ENCODE data around the gene DOCK8.
A peak's percentile ranks its signal among the peaks of the same experiment; 100 is the strongest.

Gene DOCK8

GRCh38 chr9:362561-363273 lies 148.1 kb downstream of the DOCK8 start:
- Mint-ChIP-seq H3K4me3 (peak overlapping the region in 1 of 3 experiments; percentile 15), H3K27ac (peak overlapping the region in 1 of 3 experiments; percentile 7), H3K9me3 (no peaks in the 10 kb centered on the region), H3K36me3 (ENCODE audit: low read depth) (no peaks in the 10 kb centered on the region), H3K4me1 (peaks cover 38% of the 10 kb centered on the region), H3K27me3 (ENCODE audit: low read depth) (peaks cover 8% of the 10 kb centered on the region)
- TF ChIP-seq, protein P1, sequence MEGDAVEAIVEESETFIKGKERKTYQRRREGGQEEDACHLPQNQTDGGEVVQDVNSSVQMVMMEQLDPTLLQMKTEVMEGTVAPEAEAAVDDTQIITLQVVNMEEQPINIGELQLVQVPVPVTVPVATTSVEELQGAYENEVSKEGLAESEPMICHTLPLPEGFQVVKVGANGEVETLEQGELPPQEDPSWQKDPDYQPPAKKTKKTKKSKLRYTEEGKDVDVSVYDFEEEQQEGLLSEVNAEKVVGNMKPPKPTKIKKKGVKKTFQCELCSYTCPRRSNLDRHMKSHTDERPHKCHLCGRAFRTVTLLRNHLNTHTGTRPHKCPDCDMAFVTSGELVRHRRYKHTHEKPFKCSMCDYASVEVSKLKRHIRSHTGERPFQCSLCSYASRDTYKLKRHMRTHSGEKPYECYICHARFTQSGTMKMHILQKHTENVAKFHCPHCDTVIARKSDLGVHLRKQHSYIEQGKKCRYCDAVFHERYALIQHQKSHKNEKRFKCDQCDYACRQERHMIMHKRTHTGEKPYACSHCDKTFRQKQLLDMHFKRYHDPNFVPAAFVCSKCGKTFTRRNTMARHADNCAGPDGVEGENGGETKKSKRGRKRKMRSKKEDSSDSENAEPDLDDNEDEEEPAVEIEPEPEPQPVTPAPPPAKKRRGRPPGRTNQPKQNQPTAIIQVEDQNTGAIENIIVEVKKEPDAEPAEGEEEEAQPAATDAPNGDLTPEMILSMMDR (IDR thresholded peaks at IDR 0.05; ENCODE audit: unreplicated experiment in 3 of 3): no peak

GRCh38 chr9:363274-363612 lies 148.6 kb downstream of the DOCK8 start:
- H3K4me3 Mint-ChIP-seq: no peak overlapping the region

GRCh38 chr9:365436-365835 lies 150.8 kb downstream of the DOCK8 start:
- TF ChIP-seq, protein P1 (IDR thresholded peaks at IDR 0.05; ENCODE audit: unreplicated experiment in 3 of 3): no peak
- H3K4me1 Mint-ChIP-seq: peaks cover 45% of the 10 kb centered on the region
- no peaks in the 10 kb centered on the region for H3K36me3 Mint-ChIP-seq (ENCODE audit: low read depth)
- no peak overlapping the region for H3K4me3 Mint-ChIP-seq
- peaks cover 8% of the 10 kb centered on the region for H3K27me3 Mint-ChIP-seq (ENCODE audit: low read depth)
- no peak overlapping the region for H3K27ac Mint-ChIP-seq
- no peaks in the 10 kb centered on the region for H3K9me3 Mint-ChIP-seq

More at GRCh38 chr9:363274-363612, 148.6 kb downstream of the DOCK8 start:
- TF ChIP-seq, protein P1 (IDR thresholded peaks at IDR 0.05; ENCODE audit: unreplicated experiment in 3 of 3): no peak
- H3K27me3 Mint-ChIP-seq (ENCODE audit: low read depth): peaks cover 8% of the 10 kb centered on the region
- H3K27ac Mint-ChIP-seq: no peak overlapping the region
- peaks cover 38% of the 10 kb centered on the region for H3K4me1 Mint-ChIP-seq
- no peaks in the 10 kb centered on the region for H3K36me3 Mint-ChIP-seq (ENCODE audit: low read depth)
- no peaks in the 10 kb centered on the region for H3K9me3 Mint-ChIP-seq

DNA sequence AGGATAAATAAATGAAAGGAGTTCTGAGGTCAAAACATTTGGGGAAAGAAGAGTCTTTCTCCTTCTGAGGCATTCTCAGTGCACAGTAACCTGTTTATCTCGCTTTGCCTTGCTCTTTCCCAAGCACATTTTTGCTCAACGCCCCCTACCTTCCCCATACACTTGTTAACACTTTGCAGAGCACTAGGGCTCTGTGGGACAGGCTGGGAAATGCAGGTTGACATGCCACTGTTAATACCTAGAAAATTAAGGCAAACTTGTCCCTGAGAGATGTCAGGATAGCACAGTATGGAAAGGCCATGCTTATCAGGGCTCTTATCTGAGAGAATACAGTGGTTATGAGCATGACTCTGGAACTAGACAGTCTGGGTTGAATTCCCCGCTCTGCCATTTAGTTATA lies 152.0 kb downstream of the DOCK8 start:
- Mint-ChIP-seq H3K27ac (no peak overlapping the region), H3K36me3 (ENCODE audit: low read depth) (no peaks in the 10 kb centered on the region), H3K4me3 (no peak overlapping the region), H3K9me3 (no peaks in the 10 kb centered on the region), H3K4me1 (peaks cover 57% of the 10 kb centered on the region), H3K27me3 (ENCODE audit: low read depth) (peaks cover 8% of the 10 kb centered on the region)
- TF ChIP-seq, protein P1 (IDR thresholded peaks at IDR 0.05; ENCODE audit: unreplicated experiment in 3 of 3): no peak

DNA sequence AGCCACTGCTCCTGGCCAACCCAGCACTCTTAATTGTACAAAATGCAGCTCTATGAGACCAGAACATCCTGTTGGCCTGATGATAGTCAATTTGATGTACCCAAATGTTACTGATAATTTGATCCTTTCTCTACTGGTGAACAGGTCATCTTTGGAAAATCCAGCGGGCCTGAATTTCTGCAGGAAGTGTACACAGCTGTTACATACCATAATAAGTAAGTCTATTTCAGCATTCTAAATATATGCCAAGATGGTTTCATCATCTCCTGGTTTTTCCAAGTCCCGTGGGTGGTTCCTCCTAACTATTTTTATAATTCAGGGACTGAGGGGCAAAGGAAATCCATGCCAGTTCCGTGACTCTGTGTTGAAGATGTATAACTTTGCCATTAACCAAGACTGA lies 155.4 kb downstream of the DOCK8 start:
- H3K36me3 Mint-ChIP-seq (ENCODE audit: low read depth): no peaks in the 10 kb centered on the region

More for the DNA sequence above, 155.4 kb downstream of the DOCK8 start:
- Mint-ChIP-seq H3K27ac (peak overlapping the region in 1 of 3 experiments; percentile 38), H3K27me3 (ENCODE audit: low read depth) (no peaks in the 10 kb centered on the region), H3K4me3 (peak overlapping the region in 1 of 3 experiments; percentile 60), H3K4me1 (peaks cover 58% of the 10 kb centered on the region), H3K9me3 (no peaks in the 10 kb centered on the region)
- TF ChIP-seq, protein P1 (IDR thresholded peaks at IDR 0.05; ENCODE audit: unreplicated experiment in 3 of 3): no peak
